Stimulated activated CD4-positive, alpha-beta T cell treated with anti-CD3 and anti-CD28 coated beads, Interleukin-1b, Interleukin-23, amount 100 ng/mL, for 4 hours (primary cell): Measurements from ENCODE around the gene BCL7B.
A peak's percentile ranks its signal among the peaks of the same experiment; 100 is the strongest.
"Not testable (repeated sequence)": the region's sequence is repeated elsewhere in the genome, so short reads cannot be mapped to it uniquely, and the experiment has no call there.

Experiments used
- DNase-seq, 2 donors: peaks; one replicate each; pipeline ENCODE4 v3.0.0-alpha.2; 2020; ENCODE audit warnings: low read depth in 2 of 2

BCL7B gene

DNA sequence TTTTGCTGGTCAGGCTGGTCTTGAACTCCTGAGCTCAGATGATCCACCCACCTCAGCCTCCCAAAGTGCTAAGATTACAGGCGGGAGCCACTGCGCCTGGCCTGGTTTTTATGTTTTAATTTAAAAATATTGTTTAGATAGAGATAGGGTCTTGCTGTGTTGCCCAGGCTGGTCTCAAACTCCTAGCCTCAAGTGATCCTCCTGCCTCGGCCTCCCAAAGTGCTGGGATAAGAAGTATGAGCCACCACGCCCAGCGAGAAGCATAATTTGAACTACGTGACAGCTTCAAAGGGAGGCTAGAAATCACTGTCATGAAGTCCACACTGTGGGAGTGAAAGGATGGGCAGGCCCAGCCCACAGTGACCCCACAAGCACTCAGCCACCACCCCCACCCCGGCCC lies 21.6 kb downstream of the BCL7B start:
- DNase-seq, result not testable (repeated sequence)

GRCh38 chr7:73533742-73534141 lies 23.7 kb downstream of the BCL7B start:
- no peak for DNase-seq

DNA sequence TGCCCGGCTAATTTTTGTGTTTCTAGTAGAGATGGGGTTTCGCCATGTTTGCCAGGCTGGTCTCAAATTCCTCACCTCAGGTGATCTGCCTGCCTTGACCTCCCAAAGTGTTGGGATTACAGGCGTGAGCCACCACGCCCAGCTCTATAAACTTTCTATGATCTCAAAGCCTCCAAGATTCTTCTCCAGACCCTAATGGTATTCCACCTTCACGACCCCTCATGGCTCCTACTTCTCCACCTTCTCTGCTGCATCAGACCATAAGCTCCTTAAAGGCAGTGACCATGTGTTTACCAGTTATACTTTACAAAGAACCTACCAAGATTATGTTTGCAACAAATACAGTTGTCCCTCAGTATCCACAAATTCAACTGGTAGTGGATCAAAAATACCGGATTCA lies 25.3 kb downstream of the BCL7B start:
- no peak for DNase-seq

DNA sequence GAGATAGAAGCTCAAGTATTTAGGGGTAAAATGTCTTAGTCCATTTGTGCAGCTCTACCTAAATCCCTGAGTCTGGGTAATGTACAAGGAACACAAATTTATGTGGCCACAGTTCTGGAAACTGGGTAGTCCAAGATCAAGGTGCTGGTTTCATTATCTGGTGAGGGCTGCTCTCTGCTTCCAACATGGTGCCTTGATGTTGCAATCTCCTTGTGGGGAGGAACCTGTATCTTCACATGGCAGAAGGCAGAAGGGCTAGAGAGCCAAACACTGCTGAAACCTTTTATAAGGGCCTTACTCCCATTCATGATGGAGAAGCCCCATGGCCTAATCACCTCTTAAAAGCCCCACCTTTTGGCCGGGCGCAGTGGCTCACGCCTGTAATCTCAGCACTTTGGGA lies 26.7 kb downstream of the BCL7B start:
- no peak for DNase-seq

GRCh38 chr7:73526896-73527821 lies 30.3 kb downstream of the BCL7B start:
- no peak for DNase-seq

DNA sequence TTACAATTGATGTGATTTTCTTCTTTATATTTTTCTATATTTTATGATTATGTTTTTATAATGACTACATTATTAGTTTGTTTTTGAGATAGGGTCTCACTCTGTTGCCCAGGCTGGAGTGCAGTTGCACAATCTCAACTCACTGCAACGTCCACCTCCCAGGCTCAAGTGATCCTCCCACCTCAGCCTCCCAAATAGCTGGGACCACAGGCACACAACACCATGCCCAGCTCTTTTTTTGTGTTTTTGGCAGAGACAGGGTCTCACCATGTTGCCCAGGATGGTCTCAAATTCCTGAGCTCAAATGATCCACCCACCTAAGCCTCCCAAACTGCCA lies 31.4 kb downstream of the BCL7B start:
- DNase-seq, result not testable (repeated sequence)

- peak; percentile 92 to 95 for DNase-seq
Observed at GRCh38 chr7:73522105-73522872, 35.2 kb downstream of the BCL7B start, which contains the start of gene BAZ1B. BAZ1B (minus strand) TSS chr7:73522293; CDS start chr7:73521933, 360 bp downstream.

- peak in 1 of 2 donors; percentile 69 for DNase-seq
Observed at GRCh38 chr7:73521636-73522104, 35.8 kb downstream of the BCL7B start.

- no peak for DNase-seq
Observed at GRCh38 chr7:73520673-73521635, 36.5 kb downstream of the BCL7B start.

GRCh38 chr7:73519867-73520672 lies 37.4 kb downstream of the BCL7B start:
- no peak for DNase-seq

- DNase-seq, result no peak
Observed at GRCh38 chr7:73518470-73518869, 39.0 kb downstream of the BCL7B start.

DNA sequence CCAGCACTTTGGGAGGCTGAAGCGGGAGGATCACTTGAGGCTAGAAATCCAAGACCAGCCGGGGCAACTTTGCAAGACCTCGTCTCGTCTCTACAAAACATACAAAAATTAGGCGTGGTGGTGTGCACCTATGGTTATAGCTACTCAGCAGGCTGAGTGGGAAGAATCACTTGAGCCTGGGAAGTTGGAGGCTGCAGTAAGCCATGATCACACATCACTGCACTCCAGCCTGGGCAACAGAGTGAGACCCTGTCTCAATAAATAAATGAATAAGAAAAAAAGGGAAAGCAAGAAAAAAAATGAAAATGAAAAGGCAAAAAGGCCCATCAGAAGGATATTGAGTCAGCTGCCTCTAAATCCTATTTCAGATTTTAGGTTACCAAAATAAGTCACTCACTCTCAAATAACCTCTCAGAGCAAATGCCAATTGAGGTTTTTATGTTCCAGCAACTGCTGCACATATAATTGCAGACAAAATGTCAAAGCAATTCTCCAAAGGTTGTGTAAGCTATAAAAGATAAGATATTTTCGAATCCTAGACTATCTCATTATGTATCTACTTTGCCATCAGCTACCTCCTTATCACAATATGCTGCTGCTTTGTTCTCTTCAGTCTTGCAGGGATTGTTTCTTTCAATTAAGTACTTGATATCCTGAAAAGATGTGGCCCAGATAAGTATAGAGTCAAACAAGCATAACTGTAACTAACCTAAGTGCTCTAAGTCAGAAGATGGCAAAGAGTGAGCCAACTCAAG lies 40.1 kb downstream of the BCL7B start:
- DNase-seq, result no peak

GRCh38 chr7:73515178-73515577 lies 42.3 kb downstream of the BCL7B start:
- DNase-seq, result no peak

DNA sequence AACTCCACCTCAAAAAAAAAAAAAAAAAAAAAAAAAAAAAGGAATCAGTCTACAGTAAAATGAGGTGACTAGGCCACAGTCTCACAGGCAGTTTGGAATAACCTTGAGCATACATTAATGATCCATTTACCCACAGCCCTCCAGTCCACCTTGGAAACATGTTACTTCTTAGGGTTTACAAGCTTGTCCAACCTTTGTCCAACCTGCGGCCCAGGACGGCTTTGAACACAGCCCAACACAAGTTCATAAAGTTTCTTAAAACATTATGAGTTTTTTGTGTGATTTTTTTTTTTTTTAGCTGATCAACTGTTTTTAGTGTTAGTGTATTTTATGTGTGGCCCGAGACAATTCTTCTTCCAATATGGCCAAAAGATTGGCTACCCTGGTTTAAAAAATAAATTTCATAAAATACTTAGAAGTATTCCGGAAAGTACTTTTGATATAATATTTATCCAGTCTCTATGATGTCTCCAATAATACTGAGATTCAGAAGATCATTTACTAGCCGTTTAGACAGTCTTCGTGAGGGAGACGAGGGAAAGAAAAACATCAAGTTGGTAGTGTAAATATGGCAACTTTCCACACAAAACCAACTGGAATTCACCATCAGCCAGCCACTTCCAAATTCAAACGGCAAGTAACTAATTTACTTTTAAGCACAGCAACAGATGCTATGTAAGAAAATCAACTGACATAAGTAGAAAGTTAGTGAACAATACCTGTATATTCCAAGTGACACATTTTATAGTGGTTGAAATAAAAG lies 45.3 kb downstream of the BCL7B start:
- no peak for DNase-seq

DNA sequence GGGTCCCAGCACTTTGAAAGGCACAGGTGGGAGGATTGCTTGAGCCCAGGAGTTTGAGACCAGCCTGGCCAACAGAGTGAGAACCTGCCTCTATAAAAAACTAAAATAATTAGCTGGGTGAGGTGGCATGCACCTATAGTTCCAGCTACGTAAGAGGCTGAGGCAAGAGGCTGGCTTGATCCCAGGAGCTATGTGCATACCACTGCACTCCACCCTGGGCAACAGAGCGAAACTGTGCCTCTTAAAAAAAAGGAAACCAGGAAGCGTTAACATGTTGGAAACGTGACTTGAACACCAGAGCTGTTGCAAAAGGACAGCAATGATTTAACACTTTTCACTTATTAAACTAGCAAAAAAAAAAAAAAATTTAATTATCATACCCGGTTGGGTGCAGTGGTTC lies 48.0 kb downstream of the BCL7B start:
- no peak for DNase-seq

- no peak for DNase-seq
Observed at GRCh38 chr7:73507556-73507955, 49.9 kb downstream of the BCL7B start.

GRCh38 chr7:73504920-73505319 lies 52.6 kb downstream of the BCL7B start:
- DNase-seq, result no peak

DNA sequence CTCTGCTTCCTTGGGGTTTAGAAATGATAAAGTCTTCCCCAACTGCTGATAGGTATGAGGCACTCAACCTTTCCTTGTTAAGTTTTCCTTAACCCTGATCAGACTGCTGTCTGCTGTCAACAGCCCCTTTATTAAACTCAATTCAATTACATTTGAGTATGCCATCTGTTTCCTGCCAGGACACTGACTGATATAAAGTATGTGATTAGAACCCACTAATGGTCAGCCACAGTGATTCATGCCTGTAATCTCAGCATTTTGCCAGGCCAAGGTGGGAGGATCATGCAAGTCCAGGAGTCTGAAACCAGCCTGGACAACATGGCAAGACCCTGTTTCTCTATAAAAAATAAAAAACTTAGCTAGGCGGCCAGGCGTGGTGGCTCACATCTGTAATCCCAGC lies 53.5 kb downstream of the BCL7B start:
- no peak for DNase-seq

GRCh38 chr7:73503229-73503628 lies 54.3 kb downstream of the BCL7B start:
- DNase-seq, result no peak
